SJCRH30 (cell line): ENCODE data around the gene ZBTB4. TPM values are rescaled to one million over a fixed set of nuclear protein-coding genes. Genes with fewer than 3 reads are reported as not detected.
"Not testable (repeated sequence)": the region's sequence is repeated elsewhere in the genome, so short reads cannot be mapped to it uniquely, and the experiment has no call there.

Experiments used
- DNase-seq, 2 experiments: peaks; one replicate each; pipeline ENCODE4 v3.0.0-alpha.2; 2015 to 2020
- H3K27ac ChIP-seq: fragments of 250-450 bp; sonication (Bioruptor Pico); 2 replicates; pipeline ENCODE4 v1.5.1; 2020; ENCODE audit warnings: mild to moderate bottlenecking, moderate library complexity
- H3K27me3 ChIP-seq: fragments of 250-450 bp; sonication (Bioruptor Pico); 2 replicates; pipeline ENCODE4 v1.5.1; 2020; ENCODE audit warnings: mild to moderate bottlenecking, moderate library complexity
- H3K36me3 ChIP-seq: fragments of 250-450 bp; sonication (Bioruptor Pico); 2 replicates; pipeline ENCODE4 v1.5.1; 2020; ENCODE audit warnings: mild to moderate bottlenecking, moderate library complexity
- H3K4me1 ChIP-seq: fragments of 250-450 bp; sonication (Bioruptor Pico); 2 replicates; pipeline ENCODE4 v1.5.1; 2020; ENCODE audit warnings: mild to moderate bottlenecking, moderate library complexity
- H3K4me3 ChIP-seq: fragments of 250-450 bp; sonication (Bioruptor Pico); 2 replicates; pipeline ENCODE4 v1.5.1; 2020; ENCODE audit warnings: mild to moderate bottlenecking, moderate library complexity
- H3K9me3 ChIP-seq: fragments of 250-450 bp; sonication (Bioruptor Pico); replicated peaks from 2 replicates; pipeline ENCODE4 v1.5.1; 2020; ENCODE audit warnings: mild to moderate bottlenecking, moderate library complexity
- total RNA-seq: library from RNA; depleted of rRNA; stranded (reverse); fragments of >200 nt; shearing (Covaris generic); gene quantifications from 2 replicates; pipeline ENCODE4 v1.2.3, GENCODE V29; 2014

Gene ZBTB4
- total RNA-seq, 1 experiment from 2014 or later: 5.3 TPM

GRCh38 chr17:7482742-7483088, 3.3 kb upstream of the ZBTB4 start:
- Histone ChIP-seq H3K27ac (peak overlapping the region; percentile 98), H3K4me3 (peak overlapping the region; percentile 65)
- not testable (repeated sequence) for H3K9me3 ChIP-seq, H3K27me3 ChIP-seq, H3K36me3 ChIP-seq, H3K4me1 ChIP-seq
- peak in 1 of 2 experiments; percentile 5 for DNase-seq

GRCh38 chr17:7481842-7482741, 2.7 kb upstream of the ZBTB4 start:
- not testable (repeated sequence) for H3K4me1 ChIP-seq, H3K27ac ChIP-seq, H3K36me3 ChIP-seq, H3K9me3 ChIP-seq, H3K4me3 ChIP-seq, H3K27me3 ChIP-seq, DNase-seq

GRCh38 chr17:7481275-7481674, 1.8 kb upstream of the ZBTB4 start, which contains the start of gene SLC35G6:
SLC35G6 (plus strand) TSS chr17:7481446; CDS start chr17:7481517, 71 bp downstream.
- not testable (repeated sequence) for H3K27me3 ChIP-seq, DNase-seq, H3K4me1 ChIP-seq, H3K36me3 ChIP-seq, H3K9me3 ChIP-seq
- peak within 1 kb of the TSS; percentile 84 for H3K4me3 ChIP-seq
- H3K27ac ChIP-seq: 0 out of 2 replicates have a peak within 1 kb of the TSS, but pooled peaks have one; percentile 20

GRCh38 chr17:7480089-7480384, 606 bp upstream of the ZBTB4 start:
- H3K27me3 ChIP-seq: no peaks in the 10 kb centered on the region
- no peak for DNase-seq
- peak overlapping the region; percentile 84 for H3K4me3 ChIP-seq
- H3K27ac ChIP-seq: peak overlapping the region; percentile 20; the same call in 1 of the 2 replicates
- H3K9me3 ChIP-seq: no peaks in the 10 kb centered on the region
- H3K36me3 ChIP-seq: no peaks in the 10 kb centered on the region
- no peaks in the 10 kb centered on the region; the same call in 1 of the 2 replicates for H3K4me1 ChIP-seq

GRCh38 chr17:7478276-7479212, 887 bp downstream of the ZBTB4 start:
- DNase-seq: peak in 1 of 2 experiments; percentile 34
- Histone ChIP-seq H3K9me3 (no peaks in the 10 kb centered on the region), H3K4me1 (no peaks in the 10 kb centered on the region; the same call in 1 of the 2 replicates), H3K27me3 (no peaks in the 10 kb centered on the region), H3K4me3 (peak overlapping the region; percentile 84), H3K36me3 (no peaks in the 10 kb centered on the region), H3K27ac (peak overlapping the region; percentile 29; the same call in 1 of the 2 replicates)

- Histone ChIP-seq H3K36me3 (no peaks in the 10 kb centered on the region), H3K9me3 (no peaks in the 10 kb centered on the region), H3K27ac (no peak overlapping the region), H3K27me3 (no peaks in the 10 kb centered on the region), H3K4me1 (no peaks in the 10 kb centered on the region; the same call in 1 of the 2 replicates), H3K4me3 (no peak overlapping the region)
- DNase-seq: peak in 1 of 2 experiments; percentile 12
These were observed 1.8 kb downstream of the ZBTB4 start for GRCh38 chr17:7477392-7478275.

GRCh38 chr17:7476951-7477350, 2.5 kb downstream of the ZBTB4 start:
- H3K27ac ChIP-seq: no peak overlapping the region
- no peak overlapping the region for H3K4me3 ChIP-seq

GRCh38 chr17:7476494-7476893, 2.9 kb downstream of the ZBTB4 start:
- Histone ChIP-seq H3K27me3 (no peaks in the 10 kb centered on the region), H3K4me3 (no peak overlapping the region), H3K36me3 (no peaks in the 10 kb centered on the region), H3K9me3 (no peaks in the 10 kb centered on the region), H3K4me1 (no peaks in the 10 kb centered on the region; the same call in 1 of the 2 replicates), H3K27ac (no peak overlapping the region)
- no peak for DNase-seq

More at GRCh38 chr17:7476951-7477350, 2.5 kb downstream of the ZBTB4 start:
- no peak for DNase-seq
- H3K9me3 ChIP-seq: no peaks in the 10 kb centered on the region
- H3K4me1 ChIP-seq: no peaks in the 10 kb centered on the region; the same call in 1 of the 2 replicates
- no peaks in the 10 kb centered on the region for H3K27me3 ChIP-seq
- H3K36me3 ChIP-seq: no peaks in the 10 kb centered on the region

GRCh38 chr17:7475764-7476422, 3.5 kb downstream of the ZBTB4 start:
- no peaks in the 10 kb centered on the region for H3K36me3 ChIP-seq
- no peaks in the 10 kb centered on the region for H3K9me3 ChIP-seq
- H3K4me3 ChIP-seq: no peak overlapping the region
- no peak overlapping the region for H3K27ac ChIP-seq
- no peaks in the 10 kb centered on the region for H3K27me3 ChIP-seq
- no peak for DNase-seq
- H3K4me1 ChIP-seq: no peaks in the 10 kb centered on the region; the same call in 1 of the 2 replicates

GRCh38 chr17:7474767-7475166, 4.7 kb downstream of the ZBTB4 start:
- not testable (repeated sequence) for H3K4me1 ChIP-seq, H3K36me3 ChIP-seq, DNase-seq, H3K4me3 ChIP-seq, H3K27ac ChIP-seq, H3K27me3 ChIP-seq, H3K9me3 ChIP-seq

- Histone ChIP-seq H3K9me3 (no peaks in the 10 kb centered on the region), H3K27me3 (no peaks in the 10 kb centered on the region), H3K27ac (no peak overlapping the region), H3K4me3 (no peak overlapping the region), H3K36me3 (no peaks in the 10 kb centered on the region), H3K4me1 (no peaks in the 10 kb centered on the region)
- DNase-seq: no peak
These were observed 7.7 kb downstream of the ZBTB4 start for GRCh38 chr17:7471729-7472128.

GRCh38 chr17:7470457-7470973, 8.9 kb downstream of the ZBTB4 start:
- H3K36me3 ChIP-seq, H3K27me3 ChIP-seq, DNase-seq, H3K4me1 ChIP-seq, H3K27ac ChIP-seq, H3K9me3 ChIP-seq, H3K4me3 ChIP-seq: not testable (repeated sequence)

GRCh38 chr17:7469843-7470242, 9.6 kb downstream of the ZBTB4 start:
- H3K4me1 ChIP-seq, H3K36me3 ChIP-seq, H3K27ac ChIP-seq, H3K9me3 ChIP-seq, DNase-seq, H3K4me3 ChIP-seq, H3K27me3 ChIP-seq: not testable (repeated sequence)
